DND-41 (cell line): ENCODE measurements around the gene PRKAR1B.
A peak's percentile ranks its signal among the peaks of the same experiment; 100 is the strongest.

Experiments used
- ATAC-seq: fragments of 200-7000 bp; cut with Tn5 transposase; 3 replicates; pipeline ENCODE4 v1.9.1; 2021; ENCODE audit warnings: low read depth; ENCODE audit not compliant: insufficient read depth
- DNase-seq: peaks from one replicate; pipeline ENCODE4 v3.0.0-alpha.2; 2020
- H2AFZ ChIP-seq: 2 replicates; pipeline ENCODE4 v1.6.0; 2012; ENCODE audit warnings: low read depth, low read length
- H3K27ac ChIP-seq: 2 replicates; pipeline ENCODE4 v1.5.1; 2012; ENCODE audit warnings: low read length, inconsistent platforms
- H3K27me3 ChIP-seq: fragments of 200-600 bp; sonication (generic); 2 replicates; pipeline ENCODE4 v1.6.0; 2012; ENCODE audit warnings: low read length, mild to moderate bottlenecking, inconsistent platforms; ENCODE audit not compliant: insufficient read depth, poor library complexity
- H3K36me3 ChIP-seq: 2 replicates; pipeline ENCODE4 v1.5.1; 2012; ENCODE audit warnings: low read length, inconsistent platforms; ENCODE audit not compliant: insufficient read depth
- H3K4me1 ChIP-seq: 2 replicates; pipeline ENCODE4 v1.5.1; 2012; ENCODE audit warnings: mild to moderate bottlenecking, low read length; ENCODE audit not compliant: insufficient read depth
- H3K4me2 ChIP-seq: 2 replicates; pipeline ENCODE4 v1.6.0; 2012; ENCODE audit warnings: mild to moderate bottlenecking, moderate library complexity, low read length, inconsistent platforms; ENCODE audit not compliant: insufficient read depth
- H3K4me3 ChIP-seq, 2 experiments: fragments of 200-600 bp in 1 of 2; shearing (Covaris generic) in 1 of 2; 2 replicates each; pipeline ENCODE4 v1.5.1; 2012 to 2016; ENCODE audit warnings: inconsistent platforms in 2 of 2, low read length in 2 of 2, mild to moderate bottlenecking in 2 of 2, low read depth in 1 of 2, moderate library complexity in 1 of 2
- H3K79me2 ChIP-seq: 2 replicates; pipeline ENCODE4 v1.6.0; 2012; ENCODE audit warnings: low read length, inconsistent platforms; ENCODE audit not compliant: insufficient read depth
- H3K9ac ChIP-seq: 2 replicates; pipeline ENCODE4 v1.6.0; 2012; ENCODE audit warnings: low read depth, mild to moderate bottlenecking, inconsistent platforms, low read length, moderate library complexity
- H3K9me3 ChIP-seq: 2 replicates; pipeline ENCODE4 v1.5.1; 2012; ENCODE audit warnings: low read length, moderate library complexity, mild to moderate bottlenecking, inconsistent platforms; ENCODE audit not compliant: insufficient read depth, severe bottlenecking
- H4K20me1 ChIP-seq: 2 replicates; pipeline ENCODE4 v1.6.0; 2012; ENCODE audit warnings: low read length; ENCODE audit not compliant: insufficient read depth
- EZH2 ChIP-seq: IDR thresholded peaks from 3 replicates; pipeline ENCODE4 v1.6.1; 2012; ENCODE audit warnings: borderline replicate concordance, low read depth, mild to moderate bottlenecking, moderate library complexity, low read length, inconsistent platforms; ENCODE audit not compliant: severe bottlenecking
- TF ChIP-seq, protein P1 (sequence below): IDR thresholded peaks from 2 replicates; pipeline ENCODE4 v1.5.1; 2012; ENCODE audit warnings: borderline replicate concordance, low read length, moderate library complexity, mild to moderate bottlenecking; ENCODE audit not compliant: poor library complexity, severe bottlenecking; ENCODE audit errors: extremely low read depth

The PRKAR1B gene

DNA sequence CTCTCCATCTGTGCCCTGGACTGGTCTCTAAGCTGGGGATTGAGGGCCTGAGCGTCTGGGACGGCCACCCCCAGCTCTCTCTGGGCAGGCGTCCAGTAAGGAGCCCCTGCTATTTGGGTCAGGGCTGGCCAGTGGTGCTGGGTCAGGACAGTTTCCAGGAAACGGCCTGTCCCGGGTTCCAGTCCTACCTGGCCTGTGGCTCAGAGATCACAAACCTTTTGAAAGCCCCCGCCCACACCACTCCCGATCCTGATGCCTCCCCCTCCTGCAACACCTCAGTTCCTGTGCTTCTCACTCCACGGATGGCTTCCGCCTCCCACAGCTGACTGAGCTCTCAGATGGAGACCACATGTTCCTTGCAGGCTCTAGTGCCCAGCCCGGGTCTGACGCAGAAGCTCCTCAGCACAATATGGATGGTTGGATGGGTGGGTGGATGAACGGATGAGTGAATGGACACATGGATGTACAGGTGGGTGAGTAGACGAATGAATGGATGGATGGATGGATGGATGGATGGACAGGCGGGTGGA lies 115.7 kb downstream of the PRKAR1B start:
- Histone ChIP-seq H2AFZ (no peak overlapping the region), H3K79me2 (peaks cover 93% of the 10 kb centered on the region), H3K4me2 (peak overlapping the region; percentile 57), H3K9ac (peak overlapping the region; percentile 48), H3K27ac (peak overlapping the region; percentile 93), H4K20me1 (peaks cover 5% of the 10 kb centered on the region; the same call in 1 of the 2 replicates), H3K36me3 (peaks cover 25% of the 10 kb centered on the region), H3K4me1 (peaks cover 93% of the 10 kb centered on the region), H3K9me3 (no peaks in the 10 kb centered on the region), H3K27me3 (no peaks in the 10 kb centered on the region), H3K4me3 (no peak overlapping the region)
- no peak for DNase-seq
- no peak for TF ChIP-seq EZH2
- TF ChIP-seq, protein P1, sequence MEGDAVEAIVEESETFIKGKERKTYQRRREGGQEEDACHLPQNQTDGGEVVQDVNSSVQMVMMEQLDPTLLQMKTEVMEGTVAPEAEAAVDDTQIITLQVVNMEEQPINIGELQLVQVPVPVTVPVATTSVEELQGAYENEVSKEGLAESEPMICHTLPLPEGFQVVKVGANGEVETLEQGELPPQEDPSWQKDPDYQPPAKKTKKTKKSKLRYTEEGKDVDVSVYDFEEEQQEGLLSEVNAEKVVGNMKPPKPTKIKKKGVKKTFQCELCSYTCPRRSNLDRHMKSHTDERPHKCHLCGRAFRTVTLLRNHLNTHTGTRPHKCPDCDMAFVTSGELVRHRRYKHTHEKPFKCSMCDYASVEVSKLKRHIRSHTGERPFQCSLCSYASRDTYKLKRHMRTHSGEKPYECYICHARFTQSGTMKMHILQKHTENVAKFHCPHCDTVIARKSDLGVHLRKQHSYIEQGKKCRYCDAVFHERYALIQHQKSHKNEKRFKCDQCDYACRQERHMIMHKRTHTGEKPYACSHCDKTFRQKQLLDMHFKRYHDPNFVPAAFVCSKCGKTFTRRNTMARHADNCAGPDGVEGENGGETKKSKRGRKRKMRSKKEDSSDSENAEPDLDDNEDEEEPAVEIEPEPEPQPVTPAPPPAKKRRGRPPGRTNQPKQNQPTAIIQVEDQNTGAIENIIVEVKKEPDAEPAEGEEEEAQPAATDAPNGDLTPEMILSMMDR = no peak
- no peak for ATAC-seq

GRCh38 chr7:610531-611280 lies 116.4 kb downstream of the PRKAR1B start:
- DNase-seq (no peak), ATAC-seq (no peak)
- Histone ChIP-seq H3K27ac (peak overlapping the region; percentile 93), H3K9me3 (no peaks in the 10 kb centered on the region), H3K9ac (peak overlapping the region; percentile 48), H2AFZ (no peak overlapping the region), H3K36me3 (peaks cover 30% of the 10 kb centered on the region), H3K4me3 (no peak overlapping the region), H3K79me2 (peaks cover 93% of the 10 kb centered on the region), H4K20me1 (peaks cover 5% of the 10 kb centered on the region; the same call in 1 of the 2 replicates), H3K27me3 (no peaks in the 10 kb centered on the region), H3K4me1 (peaks cover 93% of the 10 kb centered on the region), H3K4me2 (peak overlapping the region; percentile 57)
- TF ChIP-seq, protein P1 = no peak
- TF ChIP-seq EZH2 = no peak

DNA sequence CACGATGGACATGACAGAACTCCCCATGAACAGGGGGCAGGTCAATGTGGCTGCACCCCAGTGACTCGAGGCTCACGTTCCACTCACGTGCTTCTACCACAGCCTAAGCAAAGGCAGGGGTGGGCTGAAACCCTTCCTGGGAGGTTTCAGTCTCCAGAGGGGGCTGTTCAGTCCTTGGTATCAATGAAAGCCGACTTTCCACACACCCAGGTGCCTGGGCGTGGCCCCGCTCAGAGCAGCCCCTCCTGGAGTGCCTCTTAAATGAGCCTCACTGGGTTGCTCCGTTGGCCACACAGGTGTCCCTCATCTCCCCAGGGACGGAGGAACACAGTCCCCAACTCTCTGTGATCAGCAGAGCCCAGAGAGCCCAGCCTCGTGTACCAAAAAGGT lies 116.9 kb downstream of the PRKAR1B start:
- DNase-seq = no peak
- no peak for TF ChIP-seq EZH2
- TF ChIP-seq, protein P1 = peak; percentile 5
- peak; percentile 11; the same call in 1 of the 3 replicates for ATAC-seq
- no peaks in the 10 kb centered on the region for H3K9me3 ChIP-seq
- H3K36me3 ChIP-seq = peaks cover 36% of the 10 kb centered on the region
- H3K4me3 ChIP-seq = no peak overlapping the region
- no peak overlapping the region for H2AFZ ChIP-seq
- H3K4me1 ChIP-seq = peaks cover 98% of the 10 kb centered on the region
- peak overlapping the region; percentile 57 for H3K4me2 ChIP-seq
- H3K79me2 ChIP-seq = peaks cover 95% of the 10 kb centered on the region
- peaks cover 5% of the 10 kb centered on the region; the same call in 1 of the 2 replicates for H4K20me1 ChIP-seq
- H3K9ac ChIP-seq = peak overlapping the region; percentile 48
- H3K27ac ChIP-seq = peak overlapping the region; percentile 93
- H3K27me3 ChIP-seq = no peaks in the 10 kb centered on the region
